PFSK-1 (cell line): ENCODE results near the gene AAK1.

Experiments
- FOXP2 ChIP-seq: optimal IDR thresholded peaks from 2 replicates; pipeline ENCODE3; 2011; ENCODE audit warnings: borderline replicate concordance, control low read depth, inconsistent platforms; ENCODE audit not compliant: insufficient read depth; ENCODE audit errors: extremely low read length, extremely low read depth
- SIN3A ChIP-seq: IDR thresholded peaks from 2 replicates; pipeline ENCODE4 v1.6.1; 2012; ENCODE audit warnings: mild to moderate bottlenecking, low read length, moderate library complexity, borderline replicate concordance; ENCODE audit not compliant: insufficient read depth

DNA sequence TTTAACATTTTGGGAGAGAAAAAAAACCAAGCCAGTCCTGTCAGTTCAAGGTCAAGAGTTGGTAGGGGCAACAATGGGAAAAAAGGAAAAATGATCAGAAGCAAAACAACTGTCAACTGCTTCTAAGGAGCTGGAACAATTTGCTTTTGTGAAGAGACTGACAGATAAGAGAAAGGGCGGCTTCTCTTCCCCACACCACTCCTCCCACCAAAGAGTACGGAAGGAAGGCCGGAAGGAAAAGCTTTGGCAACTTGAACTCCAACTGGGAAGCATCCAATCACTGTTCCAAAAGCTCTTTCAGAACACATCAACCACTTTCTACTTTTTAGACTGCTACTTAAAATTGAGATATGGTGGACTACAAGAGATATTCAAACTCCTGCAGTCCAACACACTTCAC is 148.5 kb downstream of the AAK1 start:
- no peak for TF ChIP-seq SIN3A
- no peak for TF ChIP-seq FOXP2
